ENCODE measurements around the gene SPTLC2.

Gene SPTLC2

GRCh38 chr14:77470224-77470870 lies 146.1 kb downstream of the SPTLC2 start:
- no peaks in the 10 kb centered on the region for H3K27me3 ChIP-seq (ENCODE audit: control insufficient read depth in 1 of 2, insufficient read depth in 2 of 2, low read length in 2 of 2)
- H3K9ac ChIP-seq (ENCODE audit: low read length in 2 of 2), result no peak overlapping the region
- no peak overlapping the region for H3K27ac ChIP-seq (ENCODE audit: low read length)
- no peaks in the 10 kb centered on the region for H3K4me1 ChIP-seq (ENCODE audit: control insufficient read depth, insufficient read depth, low read length)
- H3K36me3 ChIP-seq (ENCODE audit: control insufficient read depth in 2 of 2, insufficient read depth in 2 of 2, low read length in 2 of 2), result peaks cover 28 to 30% of the 10 kb centered on the region in 2 donors
- no peaks in the 10 kb centered on the region for H3K9me3 ChIP-seq (ENCODE audit: control insufficient read depth in 2 of 2, low read length in 2 of 2)
- H3K4me3 ChIP-seq (ENCODE audit: low read length in 2 of 2), result no peak overlapping the region

- Histone ChIP-seq H3K9me3 (ENCODE audit: control insufficient read depth in 2 of 2, low read length in 2 of 2) (no peaks in the 10 kb centered on the region), H3K36me3 (ENCODE audit: control insufficient read depth in 2 of 2, insufficient read depth in 2 of 2, low read length in 2 of 2) (peaks cover 34 to 38% of the 10 kb centered on the region in 2 donors), H3K27me3 (ENCODE audit: control insufficient read depth in 1 of 2, insufficient read depth in 2 of 2, low read length in 2 of 2) (no peaks in the 10 kb centered on the region), H3K4me1 (ENCODE audit: control insufficient read depth, insufficient read depth, low read length) (no peaks in the 10 kb centered on the region), H3K9ac (ENCODE audit: low read length in 2 of 2) (no peak overlapping the region), H3K4me3 (ENCODE audit: low read length in 2 of 2) (no peak overlapping the region), H3K27ac (ENCODE audit: low read length) (no peak overlapping the region)
These were observed 146.9 kb downstream of the SPTLC2 start for GRCh38 chr14:77469539-77469938.

GRCh38 chr14:77469067-77469505 lies 147.4 kb downstream of the SPTLC2 start:
- no peaks in the 10 kb centered on the region for H3K27me3 ChIP-seq (ENCODE audit: control insufficient read depth in 1 of 2, insufficient read depth in 2 of 2, low read length in 2 of 2)
- H3K4me1 ChIP-seq (ENCODE audit: control insufficient read depth, insufficient read depth, low read length), result no peaks in the 10 kb centered on the region
- no peak overlapping the region for H3K4me3 ChIP-seq (ENCODE audit: low read length in 2 of 2)
- no peak overlapping the region for H3K9ac ChIP-seq (ENCODE audit: low read length in 2 of 2)
- H3K36me3 ChIP-seq (ENCODE audit: control insufficient read depth in 2 of 2, insufficient read depth in 2 of 2, low read length in 2 of 2), result peaks cover 34 to 42% of the 10 kb centered on the region in 2 donors
- H3K27ac ChIP-seq (ENCODE audit: low read length), result no peak overlapping the region
- H3K9me3 ChIP-seq (ENCODE audit: control insufficient read depth in 2 of 2, low read length in 2 of 2), result no peaks in the 10 kb centered on the region

- peaks cover 39 to 52% of the 10 kb centered on the region in 2 donors for H3K36me3 ChIP-seq (ENCODE audit: control insufficient read depth in 2 of 2, insufficient read depth in 2 of 2, low read length in 2 of 2)
- H3K4me3 ChIP-seq (ENCODE audit: low read length in 2 of 2), result no peak overlapping the region
- no peak overlapping the region for H3K9ac ChIP-seq (ENCODE audit: low read length in 2 of 2)
- no peaks in the 10 kb centered on the region for H3K4me1 ChIP-seq (ENCODE audit: control insufficient read depth, insufficient read depth, low read length)
- no peaks in the 10 kb centered on the region for H3K27me3 ChIP-seq (ENCODE audit: control insufficient read depth in 1 of 2, insufficient read depth in 2 of 2, low read length in 2 of 2)
- no peaks in the 10 kb centered on the region for H3K9me3 ChIP-seq (ENCODE audit: control insufficient read depth in 2 of 2, low read length in 2 of 2)
- H3K27ac ChIP-seq (ENCODE audit: low read length), result no peak overlapping the region
These were observed 148.6 kb downstream of the SPTLC2 start for GRCh38 chr14:77467801-77468200.

- Histone ChIP-seq H3K27ac (ENCODE audit: low read length) (no peak overlapping the region), H3K4me1 (ENCODE audit: control insufficient read depth, insufficient read depth, low read length) (peaks cover 20% of the 10 kb centered on the region), H3K36me3 (ENCODE audit: control insufficient read depth in 2 of 2, insufficient read depth in 2 of 2, low read length in 2 of 2) (peaks cover 28 to 36% of the 10 kb centered on the region in 2 donors), H3K9ac (ENCODE audit: low read length in 2 of 2) (peak overlapping the region in 1 of 2 donors; percentile 95), H3K4me3 (ENCODE audit: low read length in 2 of 2) (peak overlapping the region; percentile 89 to 99), H3K27me3 (ENCODE audit: control insufficient read depth in 1 of 2, insufficient read depth in 2 of 2, low read length in 2 of 2) (no peaks in the 10 kb centered on the region), H3K9me3 (ENCODE audit: control insufficient read depth in 2 of 2, low read length in 2 of 2) (no peaks in the 10 kb centered on the region)
These were observed 157.2 kb downstream of the SPTLC2 start for GRCh38 chr14:77459072-77459723.

- Histone ChIP-seq H3K4me1 (ENCODE audit: control insufficient read depth, insufficient read depth, low read length) (peaks cover 20% of the 10 kb centered on the region), H3K36me3 (ENCODE audit: control insufficient read depth in 2 of 2, insufficient read depth in 2 of 2, low read length in 2 of 2) (peaks cover 24 to 29% of the 10 kb centered on the region in 2 donors), H3K4me3 (ENCODE audit: low read length in 2 of 2) (peak overlapping the region; percentile 89 to 99), H3K9me3 (ENCODE audit: control insufficient read depth in 2 of 2, low read length in 2 of 2) (no peaks in the 10 kb centered on the region), H3K27ac (ENCODE audit: low read length) (peak overlapping the region; percentile 93), H3K9ac (ENCODE audit: low read length in 2 of 2) (peak overlapping the region; percentile 95 to 98), H3K27me3 (ENCODE audit: control insufficient read depth in 1 of 2, insufficient read depth in 2 of 2, low read length in 2 of 2) (no peaks in the 10 kb centered on the region)
These were observed 158.0 kb downstream of the SPTLC2 start for GRCh38 chr14:77458249-77458950.

- H3K36me3 ChIP-seq (ENCODE audit: control insufficient read depth in 2 of 2, insufficient read depth in 2 of 2, low read length in 2 of 2), result peaks cover 27% of the 10 kb centered on the region in 2 donors
- peak within 1 kb of the TSS; percentile 95 to 98 for H3K9ac ChIP-seq (ENCODE audit: low read length in 2 of 2)
- no peaks in the 10 kb centered on the region for H3K9me3 ChIP-seq (ENCODE audit: control insufficient read depth in 2 of 2, low read length in 2 of 2)
- H3K4me1 ChIP-seq (ENCODE audit: control insufficient read depth, insufficient read depth, low read length), result peaks cover 20% of the 10 kb centered on the region
- H3K27ac ChIP-seq (ENCODE audit: low read length), result peak within 1 kb of the TSS; percentile 93
- peak within 1 kb of the TSS; percentile 89 to 99 for H3K4me3 ChIP-seq (ENCODE audit: low read length in 2 of 2)
- no peaks in the 10 kb centered on the region for H3K27me3 ChIP-seq (ENCODE audit: control insufficient read depth in 1 of 2, insufficient read depth in 2 of 2, low read length in 2 of 2)
These were observed 158.8 kb downstream of the SPTLC2 start, which contains the start of the genes AHSA1 and VIPAS39 for GRCh38 chr14:77457522-77458248. Gene AHSA1 (plus strand): TSS chr14:77458093. CDS start chr14:77458190, 97 bp downstream. Gene VIPAS39 (minus strand): TSS chr14:77457601. CDS start chr14:77454102, 3,499 bp downstream.

- peak overlapping the region; percentile 93 for H3K27ac ChIP-seq (ENCODE audit: low read length)
- H3K9me3 ChIP-seq (ENCODE audit: control insufficient read depth in 2 of 2, low read length in 2 of 2), result no peaks in the 10 kb centered on the region
- peaks cover 20% of the 10 kb centered on the region for H3K4me1 ChIP-seq (ENCODE audit: control insufficient read depth, insufficient read depth, low read length)
- peaks cover 21 to 22% of the 10 kb centered on the region in 2 donors for H3K36me3 ChIP-seq (ENCODE audit: control insufficient read depth in 2 of 2, insufficient read depth in 2 of 2, low read length in 2 of 2)
- H3K9ac ChIP-seq (ENCODE audit: low read length in 2 of 2), result peak overlapping the region; percentile 95 to 98
- H3K27me3 ChIP-seq (ENCODE audit: control insufficient read depth in 1 of 2, insufficient read depth in 2 of 2, low read length in 2 of 2), result no peaks in the 10 kb centered on the region
- peak overlapping the region; percentile 89 to 99 for H3K4me3 ChIP-seq (ENCODE audit: low read length in 2 of 2)
These were observed 159.3 kb downstream of the SPTLC2 start for GRCh38 chr14:77457115-77457521.

Data from stomach smooth muscle (tissue), 2 donors.